Body of pancreas (tissue), 4 donors: ENCODE measurements around the gene GRIK1.

Source experiments
- POLR2A ChIP-seq, 3 donors: fragments of 450-650 bp; IDR thresholded peaks; one replicate each; pipeline ENCODE4 v1.6.1; 2016; ENCODE audit warnings: antibody characterized with exemption in 3 of 3, mild to moderate bottlenecking in 2 of 3
- TF ChIP-seq, protein P1 (sequence below), 7 experiments: fragments of 450-650 bp in 4 of 7; fragments of 200-600 bp in 3 of 7; sonication (generic) in 3 of 7; IDR thresholded peaks; one replicate each; pipeline ENCODE4 v1.5.1; 2016 to 2019; ENCODE audit warnings: antibody characterized with exemption in 7 of 7

DNA sequence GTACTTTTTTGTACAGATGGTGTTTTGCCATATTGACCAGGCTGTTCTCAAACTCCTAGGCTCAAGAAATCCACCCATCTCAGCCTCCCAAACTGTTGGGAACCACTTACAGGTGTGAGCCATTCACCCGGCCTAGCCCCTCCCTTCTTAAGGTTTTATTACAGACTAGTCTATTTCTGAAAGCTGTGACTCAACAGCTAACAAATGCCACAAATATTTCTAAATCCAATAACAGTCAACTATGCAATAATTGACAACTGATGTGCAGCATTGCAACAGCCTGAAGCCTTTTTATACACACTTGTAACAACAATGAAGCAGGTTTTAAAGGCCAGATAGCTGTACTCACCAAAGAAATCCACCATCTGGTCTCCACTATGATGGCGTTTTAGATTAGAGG, 51.4 kb downstream of the GRIK1 start:
- TF ChIP-seq, protein P1, sequence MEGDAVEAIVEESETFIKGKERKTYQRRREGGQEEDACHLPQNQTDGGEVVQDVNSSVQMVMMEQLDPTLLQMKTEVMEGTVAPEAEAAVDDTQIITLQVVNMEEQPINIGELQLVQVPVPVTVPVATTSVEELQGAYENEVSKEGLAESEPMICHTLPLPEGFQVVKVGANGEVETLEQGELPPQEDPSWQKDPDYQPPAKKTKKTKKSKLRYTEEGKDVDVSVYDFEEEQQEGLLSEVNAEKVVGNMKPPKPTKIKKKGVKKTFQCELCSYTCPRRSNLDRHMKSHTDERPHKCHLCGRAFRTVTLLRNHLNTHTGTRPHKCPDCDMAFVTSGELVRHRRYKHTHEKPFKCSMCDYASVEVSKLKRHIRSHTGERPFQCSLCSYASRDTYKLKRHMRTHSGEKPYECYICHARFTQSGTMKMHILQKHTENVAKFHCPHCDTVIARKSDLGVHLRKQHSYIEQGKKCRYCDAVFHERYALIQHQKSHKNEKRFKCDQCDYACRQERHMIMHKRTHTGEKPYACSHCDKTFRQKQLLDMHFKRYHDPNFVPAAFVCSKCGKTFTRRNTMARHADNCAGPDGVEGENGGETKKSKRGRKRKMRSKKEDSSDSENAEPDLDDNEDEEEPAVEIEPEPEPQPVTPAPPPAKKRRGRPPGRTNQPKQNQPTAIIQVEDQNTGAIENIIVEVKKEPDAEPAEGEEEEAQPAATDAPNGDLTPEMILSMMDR (IDR thresholded peaks at IDR 0.05), result no peak
- TF ChIP-seq POLR2A (IDR thresholded peaks at IDR 0.05), result no peak
